NCI-H1417 (cell line): ENCODE results near the gene CEP350.

ENCODE experiments used
- DNase-seq, 3 experiments: peaks; one replicate each; lab custom pipeline; 2025; lab: John Stamatoyannopoulos, UW

CEP350 gene

DNA sequence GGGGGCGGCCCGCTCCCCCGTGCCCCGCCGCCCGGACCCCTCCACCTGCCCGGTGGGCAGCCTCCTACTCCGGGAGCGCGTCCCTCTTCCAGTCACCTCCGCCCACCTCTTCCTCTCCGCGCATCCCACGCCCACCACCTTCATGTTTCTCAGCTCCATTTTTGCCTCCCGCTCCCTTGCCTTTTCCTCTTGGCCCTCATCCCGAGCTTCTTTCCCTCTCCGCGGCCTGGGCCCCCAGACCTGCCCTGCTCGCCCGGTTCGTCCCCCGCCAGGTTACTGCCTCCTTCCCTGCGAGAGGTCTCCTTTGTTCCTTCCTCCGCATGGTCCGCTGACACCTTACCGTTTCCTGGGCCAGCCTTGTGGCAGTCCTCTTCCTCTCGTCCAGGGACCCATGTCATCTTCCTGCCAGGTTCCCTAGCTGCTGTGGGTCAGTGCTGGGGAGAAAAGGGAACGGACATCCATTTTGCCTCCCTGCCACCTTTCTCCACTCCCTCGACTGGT is 200.6 kb downstream of the CEP350 start:
- DNase-seq, result peak in 1 of 3 experiments; percentile 68

GRCh38 chr1:180156201-180156600 is 201.6 kb downstream of the CEP350 start:
- no peak for DNase-seq

DNA sequence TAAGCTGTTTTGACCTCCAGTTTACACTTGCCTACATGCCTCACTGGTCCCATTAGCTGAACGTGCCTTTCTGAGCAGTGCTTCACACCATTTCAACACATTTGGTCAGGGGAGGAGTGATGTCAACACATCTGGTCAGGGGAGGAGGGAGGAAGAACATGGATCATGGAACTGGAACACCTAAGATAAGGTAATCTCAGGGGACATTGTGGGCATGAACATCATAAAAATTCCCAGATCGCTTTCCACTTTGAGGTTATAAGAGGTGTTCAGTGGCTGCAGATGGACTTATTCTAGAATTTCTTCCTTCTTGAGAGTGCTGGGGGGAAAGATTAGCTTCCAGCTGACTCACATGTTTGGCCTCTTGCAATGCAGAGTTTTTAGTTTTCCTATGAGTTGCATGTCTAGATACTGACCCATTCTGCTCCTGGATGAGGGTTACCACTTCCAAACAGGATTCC is 202.1 kb downstream of the CEP350 start:
- DNase-seq, result no peak

GRCh38 chr1:180157108-180157507 is 202.5 kb downstream of the CEP350 start:
- no peak for DNase-seq

DNA sequence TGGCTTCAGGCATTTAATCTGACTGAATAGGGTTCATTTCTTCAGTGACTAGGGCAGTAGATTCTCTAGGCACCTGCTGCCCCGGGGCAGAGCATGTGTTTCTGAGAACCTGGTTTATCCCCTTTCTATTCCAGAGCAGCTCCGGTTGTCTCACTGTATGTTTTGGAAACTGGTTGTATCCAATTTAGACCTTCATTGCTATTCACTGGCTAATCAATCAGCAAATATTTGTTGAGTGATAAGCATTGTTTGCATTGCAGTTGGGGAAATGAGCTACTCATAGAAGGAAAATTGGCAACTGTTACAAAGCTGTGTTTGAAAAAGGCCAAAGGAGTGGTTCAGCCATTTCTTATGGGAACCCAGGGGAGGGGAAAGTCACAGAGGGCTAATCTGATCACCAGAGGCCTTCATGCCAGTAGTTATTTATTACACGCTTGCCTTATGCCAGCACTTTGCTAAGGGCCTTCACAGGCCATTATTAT is 203.0 kb downstream of the CEP350 start:
- DNase-seq, result peak in 2 of 3 experiments; percentile 49 to 84

DNA sequence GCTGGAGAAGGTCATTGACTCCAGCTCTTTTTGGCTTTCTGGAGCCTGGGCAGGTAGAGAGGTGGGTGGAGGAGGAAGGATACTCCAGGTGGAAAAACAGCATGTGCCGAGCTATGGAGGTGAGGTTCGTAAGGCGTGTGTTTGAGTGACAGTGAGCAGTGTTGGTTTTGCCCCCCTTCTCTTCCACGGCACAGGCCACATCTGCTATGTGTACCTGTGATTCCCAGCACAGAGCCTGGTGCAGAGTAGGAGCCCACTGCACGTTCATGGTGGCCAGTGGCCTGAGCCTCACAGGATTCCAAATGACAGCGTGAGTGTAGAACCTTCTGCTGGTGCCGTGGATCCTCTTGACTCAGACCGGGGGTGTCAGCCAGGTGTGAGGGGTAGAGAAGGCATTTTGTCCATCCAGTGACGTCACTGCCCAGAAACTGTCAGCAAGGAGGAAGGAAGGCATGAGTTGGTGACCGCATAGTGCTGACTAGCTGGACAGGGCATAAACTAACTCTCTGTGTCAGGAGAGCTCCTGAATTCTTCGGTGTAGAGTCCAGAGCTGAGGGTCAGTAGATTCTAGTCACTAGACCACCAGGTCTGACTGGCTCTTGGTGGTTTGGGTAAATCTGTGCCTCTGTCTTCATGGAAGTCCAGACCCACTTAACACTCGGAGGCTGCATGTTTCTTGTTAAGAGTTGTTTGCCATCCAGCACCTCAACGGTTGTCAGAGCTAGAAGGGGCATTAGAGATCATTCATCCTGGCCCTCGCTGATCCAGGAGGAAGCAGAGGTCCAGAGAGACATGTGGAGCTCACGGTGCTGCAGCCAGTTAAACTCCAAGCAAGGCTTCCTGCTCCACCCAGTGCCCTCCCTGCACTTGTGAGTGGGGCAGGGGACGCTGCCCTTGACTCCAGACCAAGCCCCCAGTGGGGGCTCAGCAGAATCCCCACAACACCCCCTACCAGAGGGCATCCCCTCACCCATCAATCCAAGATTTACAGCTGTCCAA is 203.8 kb downstream of the CEP350 start:
- no peak for DNase-seq

- DNase-seq, result no peak
These were observed 205.7 kb downstream of the CEP350 start for GRCh38 chr1:180160357-180160756.

- no peak for DNase-seq
These were observed 208.4 kb downstream of the CEP350 start for GRCh38 chr1:180163041-180163440.
